Fibroblast of peridontal ligament (primary cell): ENCODE data around the gene ADK.

ENCODE experiments used
- DNase-seq: peaks from one replicate; pipeline ENCODE4 v3.0.0-alpha.2; 2010; ENCODE audit errors: extremely low read depth

Gene ADK

GRCh38 chr10:74238031-74238431, 87.0 kb downstream of the ADK start:
- DNase-seq, result no peak

- no peak for DNase-seq
Observed at GRCh38 chr10:74238516-74238915, 87.5 kb downstream of the ADK start.

GRCh38 chr10:74243067-74243466, 92.0 kb downstream of the ADK start:
- DNase-seq, result no peak

- DNase-seq, result peak; percentile 86
Observed at GRCh38 chr10:74244097-74244685, 93.2 kb downstream of the ADK start.

- no peak for DNase-seq
Observed at GRCh38 chr10:74244807-74245206, 93.8 kb downstream of the ADK start.

DNA sequence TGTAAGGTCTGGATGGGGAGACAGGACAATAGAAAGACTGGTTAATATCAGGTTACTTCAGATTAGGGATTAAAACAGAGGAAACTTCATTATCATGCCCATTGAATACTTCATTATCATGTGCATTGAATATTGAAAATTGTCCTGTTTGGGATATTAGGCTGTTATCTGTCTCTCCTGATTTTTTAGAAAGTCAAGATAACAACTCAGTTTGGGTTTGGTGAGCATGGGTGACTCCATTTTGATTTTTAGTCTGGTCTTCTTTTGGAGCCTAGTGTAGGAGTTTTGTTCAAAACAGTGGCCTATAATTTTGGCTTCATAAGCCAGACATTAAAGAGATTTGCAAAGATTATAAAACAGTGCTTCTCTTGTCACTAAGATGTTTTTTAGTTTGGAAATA, 95.5 kb downstream of the ADK start:
- DNase-seq, result no peak

DNA sequence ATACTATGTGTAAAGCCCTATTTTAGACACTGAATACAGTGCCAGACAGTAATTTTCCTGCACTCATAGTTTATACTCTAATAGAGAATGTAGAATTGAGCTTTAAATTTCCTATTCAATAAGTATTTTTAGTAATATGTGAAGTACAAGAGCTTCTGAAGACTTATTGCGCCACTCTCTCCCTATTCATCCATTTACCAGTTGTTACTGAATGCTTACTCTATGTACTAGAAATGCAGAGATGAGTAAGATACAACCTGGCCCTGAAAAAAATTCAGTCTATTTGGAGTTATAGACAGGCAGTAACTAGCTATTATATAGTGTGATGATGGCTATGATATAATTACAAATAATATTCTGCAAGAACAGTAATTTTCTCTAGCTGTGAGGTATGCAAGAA, 98.8 kb downstream of the ADK start:
- no peak for DNase-seq

DNA sequence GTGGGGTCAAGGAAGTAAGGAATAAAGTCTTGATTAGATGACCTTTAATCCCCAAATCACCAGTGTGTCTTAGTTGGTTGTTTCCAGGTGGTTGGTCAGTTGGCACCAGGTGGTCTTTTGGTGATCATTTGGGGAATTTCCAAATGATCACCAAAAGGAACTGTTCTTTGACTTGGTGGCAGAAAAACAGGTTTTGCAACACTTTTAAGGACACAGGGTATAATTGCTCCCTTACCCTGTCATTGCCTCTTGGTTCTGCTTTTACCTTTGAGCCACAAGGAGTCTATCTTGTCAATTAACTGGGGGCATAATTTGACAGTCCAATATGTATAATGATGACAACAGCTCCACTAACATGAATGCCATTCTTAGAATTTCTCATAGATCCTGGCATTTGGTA, 104.2 kb downstream of the ADK start:
- DNase-seq, result no peak

DNA sequence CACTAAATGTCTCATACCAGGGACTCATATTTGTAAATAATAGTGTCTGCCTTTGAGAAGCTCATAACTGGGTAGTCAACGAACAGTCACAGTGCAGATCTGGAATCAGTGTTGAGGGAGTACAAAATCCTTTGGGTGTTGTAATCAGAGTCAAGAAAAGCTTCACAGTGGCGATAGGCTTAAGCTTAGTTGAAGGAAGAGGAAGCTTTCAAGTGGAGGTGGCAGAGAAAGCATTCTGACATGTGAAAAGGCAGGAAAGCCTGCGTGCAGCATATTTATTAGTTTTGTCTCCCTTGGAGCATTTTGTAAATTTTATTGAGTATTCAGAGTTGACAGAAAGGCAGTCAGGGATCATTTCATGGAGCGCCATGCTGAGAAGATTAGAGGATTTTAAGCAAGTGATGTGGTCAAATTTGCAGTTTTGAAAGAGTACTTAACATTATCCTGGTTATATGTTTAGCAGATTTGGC, 104.9 kb downstream of the ADK start:
- DNase-seq, result no peak

GRCh38 chr10:74262856-74263255, 111.8 kb downstream of the ADK start:
- DNase-seq, result peak; percentile 34

- no peak for DNase-seq
Observed at GRCh38 chr10:74263996-74264395, 113.0 kb downstream of the ADK start.

GRCh38 chr10:74272288-74272687, 121.3 kb downstream of the ADK start:
- DNase-seq, result no peak

DNA sequence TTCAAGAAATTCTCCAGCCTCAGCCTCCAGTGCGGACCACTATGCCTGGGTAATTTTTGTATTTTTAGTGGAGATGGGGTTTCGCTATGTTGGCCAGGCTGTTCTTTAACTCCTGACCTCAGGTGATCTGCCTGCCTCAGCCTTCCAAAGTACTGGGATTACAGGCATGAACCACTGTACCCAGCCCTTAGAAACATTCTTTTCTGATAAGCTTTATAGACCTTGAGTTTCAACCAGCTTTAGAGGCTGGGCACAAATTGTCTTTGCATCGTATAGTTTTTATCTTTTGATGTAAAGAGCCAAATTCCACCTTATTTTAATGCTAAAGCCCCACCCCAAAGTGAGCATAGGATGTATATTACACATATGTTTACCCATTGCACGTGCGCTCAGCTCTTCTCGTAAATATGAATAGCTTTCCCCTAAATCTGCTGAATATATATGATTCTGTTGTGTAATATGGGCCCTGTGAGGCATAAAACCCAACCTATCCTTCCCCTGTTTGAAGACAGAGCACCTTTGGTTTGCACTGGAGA, 124.8 kb downstream of the ADK start:
- no peak for DNase-seq

GRCh38 chr10:74276416-74276815, 125.4 kb downstream of the ADK start:
- no peak for DNase-seq

GRCh38 chr10:74282151-74282847, 131.3 kb downstream of the ADK start:
- peak; percentile 75 for DNase-seq

DNA sequence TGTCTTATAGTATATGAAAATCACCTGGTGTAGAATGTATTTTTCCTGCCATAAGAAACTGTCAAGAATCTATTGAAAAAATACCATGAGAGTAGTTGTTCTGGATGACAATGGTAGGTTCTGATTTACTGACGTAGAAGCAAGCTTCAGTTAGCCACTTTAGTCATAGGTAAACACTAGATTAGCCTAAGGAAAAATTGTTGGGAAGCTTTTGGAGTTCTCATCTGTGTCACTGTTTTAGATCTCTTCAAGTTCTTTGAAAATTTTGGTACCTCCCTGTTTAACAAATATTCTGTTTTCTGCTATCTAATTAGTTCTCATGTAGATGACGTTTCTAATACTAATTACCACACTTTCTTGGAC, 131.8 kb downstream of the ADK start:
- DNase-seq, result no peak

DNA sequence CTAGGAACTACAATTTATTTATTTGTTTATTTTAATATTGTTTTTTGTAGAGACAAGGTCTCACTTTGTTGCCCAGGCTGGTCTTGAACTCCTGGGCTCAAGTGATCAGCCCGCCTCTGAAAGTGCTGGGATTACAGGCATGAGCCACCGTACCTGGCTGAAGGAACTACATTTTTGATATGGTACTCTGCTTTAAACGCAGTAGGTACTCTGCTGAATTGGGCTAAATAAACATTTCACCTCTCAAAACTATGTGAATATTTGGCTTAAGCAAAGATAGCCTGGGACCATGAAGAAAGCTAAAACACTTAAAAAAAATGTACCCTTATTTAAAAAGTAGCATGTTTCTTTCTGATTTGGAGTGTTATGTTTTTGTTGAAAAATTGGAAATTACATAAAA, 138.2 kb downstream of the ADK start:
- no peak for DNase-seq

- DNase-seq, result peak; percentile 60
Observed at GRCh38 chr10:74289951-74290350, 138.9 kb downstream of the ADK start.

DNA sequence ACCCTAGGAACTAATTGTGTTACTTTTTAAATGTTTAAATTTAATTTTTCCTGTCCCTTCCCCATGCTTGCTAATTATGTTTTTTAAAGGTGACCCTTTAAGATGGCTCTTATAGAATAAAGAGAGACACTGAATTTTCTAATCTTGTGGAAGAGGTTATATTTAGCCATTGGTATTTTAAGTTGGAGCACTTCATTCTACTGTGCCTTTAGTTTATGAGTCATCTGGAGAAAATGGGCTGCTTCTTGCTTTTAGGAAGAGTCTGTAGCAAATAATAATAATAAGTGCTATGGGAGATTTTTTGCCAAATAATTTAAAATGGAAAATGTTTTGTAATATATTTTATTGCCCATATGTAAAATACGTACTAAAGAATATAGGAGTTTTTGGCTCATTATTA, 139.7 kb downstream of the ADK start:
- peak; percentile 88 for DNase-seq

GRCh38 chr10:74292871-74293427, 141.9 kb downstream of the ADK start:
- DNase-seq, result peak; percentile 17

DNA sequence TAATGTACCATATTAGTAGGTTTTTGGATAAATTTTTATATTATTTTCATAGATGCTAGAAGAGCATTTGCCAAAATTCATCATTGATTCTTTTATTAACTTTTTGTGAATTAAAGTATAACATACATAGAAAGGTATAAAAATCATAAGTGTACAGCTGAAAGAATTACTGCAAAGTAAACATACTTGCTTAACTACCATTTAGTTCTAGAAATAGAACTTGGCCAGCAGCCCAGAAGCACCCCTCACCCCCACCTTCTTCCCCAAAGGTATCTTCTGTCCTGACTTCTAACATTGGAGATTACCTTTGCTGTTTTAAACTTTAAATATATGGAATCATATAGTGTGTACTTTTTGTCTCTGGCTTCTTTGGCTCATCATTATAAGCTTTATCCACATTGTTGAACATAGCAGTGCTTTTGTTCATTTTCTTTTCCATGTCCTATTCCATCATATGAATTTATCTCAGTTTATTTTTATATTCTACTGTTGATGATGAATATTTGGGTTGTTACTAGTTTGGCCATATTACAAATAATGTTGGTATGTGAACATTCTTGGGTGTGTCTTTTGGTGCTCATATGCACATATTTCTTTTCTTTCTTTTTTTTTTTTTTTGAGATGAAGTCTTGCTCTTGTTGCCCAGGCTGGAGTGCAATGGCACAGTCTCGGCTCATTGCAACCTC, 142.8 kb downstream of the ADK start:
- peak; percentile 84 for DNase-seq

DNA sequence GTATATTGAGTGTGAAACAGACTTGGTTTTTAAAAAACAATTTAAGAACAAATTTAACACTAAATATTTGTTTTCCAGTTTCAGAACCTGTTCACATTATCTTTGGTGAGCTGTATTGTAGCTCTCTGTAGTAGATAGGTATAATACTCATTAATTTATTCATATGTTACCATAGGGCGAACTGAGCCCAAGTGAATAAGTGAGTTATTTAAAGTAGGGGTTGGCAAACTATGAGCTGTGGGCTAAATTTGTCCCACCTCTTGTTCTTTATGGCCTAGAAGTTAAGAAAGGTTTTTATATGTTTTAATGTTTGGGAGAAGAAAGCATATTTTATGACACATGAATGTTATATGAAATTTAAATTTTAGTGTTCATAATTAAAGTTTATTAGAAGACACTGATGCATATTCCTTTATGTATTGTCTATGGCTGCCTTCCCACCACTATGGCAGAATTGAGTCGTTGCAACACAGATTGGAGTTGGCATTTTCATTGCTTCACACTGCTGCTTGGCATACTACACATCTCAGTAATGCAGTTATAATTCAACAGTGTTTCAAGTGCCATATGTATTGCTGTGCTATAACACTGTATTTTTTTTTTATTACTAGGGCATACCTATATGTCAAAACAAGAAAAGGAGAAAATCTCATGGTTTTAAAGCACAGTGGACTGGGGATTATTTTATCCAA, 146.5 kb downstream of the ADK start:
- DNase-seq, result peak; percentile 51
